ENCODE data around the gene SLC1A4.

- TF ChIP-seq POLR2A (IDR thresholded peaks at IDR 0.05) = no peak
- TF ChIP-seq CTCF (IDR thresholded peaks at IDR 0.05) = no peak
These were observed at the start of gene SLC1A4 for GRCh38 chr2:64989126-64989981.

Data from testis (tissue), 2 donors.